DLD1 (cell line): ENCODE measurements around the gene CNPY2.
"Not testable (repeated sequence)": the region's sequence is repeated elsewhere in the genome, so short reads cannot be mapped to it uniquely, and the experiment has no call there.

Experiments
- in situ Hi-C: cut with HindIII; loops from 2 replicates; pipeline ENCODE4 v1.10.0; 2017; ENCODE audit warnings: low sequenced_read_pairs

CNPY2 gene

GRCh38 chr12:56299308-56299852 lies 16.4 kb downstream of the CNPY2 start:
- in situ Hi-C loops, result no loop called here

GRCh38 chr12:56298828-56299227 lies 17.0 kb downstream of the CNPY2 start:
- in situ Hi-C loops, result no loop called here

- in situ Hi-C loops, result no loop called here
These were observed 18.4 kb downstream of the CNPY2 start for GRCh38 chr12:56297400-56297799.

- in situ Hi-C loops, result no loop called here
These were observed 19.5 kb downstream of the CNPY2 start for GRCh38 chr12:56296295-56296694.

GRCh38 chr12:56293795-56294194 lies 22.0 kb downstream of the CNPY2 start:
- in situ Hi-C loops, result no loop called here

GRCh38 chr12:56288705-56289387 lies 26.9 kb downstream of the CNPY2 start:
- in situ Hi-C loops, result no loop called here

GRCh38 chr12:56286044-56286830 lies 29.6 kb downstream of the CNPY2 start:
- in situ Hi-C loops, result no loop called here

- in situ Hi-C loops, result not testable (repeated sequence)
These were observed 31.5 kb downstream of the CNPY2 start for GRCh38 chr12:56284263-56284662.

- in situ Hi-C loops, result no loop called here
These were observed 33.2 kb downstream of the CNPY2 start for GRCh38 chr12:56282579-56282978.

GRCh38 chr12:56282030-56282429 lies 33.8 kb downstream of the CNPY2 start:
- in situ Hi-C loops, result no loop called here

- in situ Hi-C loops, result no loop called here
These were observed 34.9 kb downstream of the CNPY2 start for GRCh38 chr12:56280849-56281248.

GRCh38 chr12:56278905-56279304 lies 36.9 kb downstream of the CNPY2 start:
- in situ Hi-C loops, result no loop called here

GRCh38 chr12:56274299-56274698 lies 41.5 kb downstream of the CNPY2 start:
- in situ Hi-C loops, result no loop called here

- in situ Hi-C loops, result not testable (repeated sequence)
These were observed 43.3 kb downstream of the CNPY2 start for GRCh38 chr12:56272468-56272867.

GRCh38 chr12:56271031-56271430 lies 44.8 kb downstream of the CNPY2 start:
- in situ Hi-C loops, result no loop called here

- in situ Hi-C loops, result no loop called here
These were observed 48.2 kb downstream of the CNPY2 start for GRCh38 chr12:56267443-56268071.

GRCh38 chr12:56266693-56267442 lies 48.9 kb downstream of the CNPY2 start, which contains the start of gene COQ10A:
Gene COQ10A, plus strand, starts transcription at chr12:56266942. Its CDS starts 177 bp downstream, at chr12:56267119.
- in situ Hi-C loops, result no loop called here

- in situ Hi-C loops, result not testable (repeated sequence)
These were observed 49.6 kb downstream of the CNPY2 start for GRCh38 chr12:56266068-56266692.

GRCh38 chr12:56262955-56263354 lies 52.8 kb downstream of the CNPY2 start:
- in situ Hi-C loops, result not testable (repeated sequence)

GRCh38 chr12:56261503-56262232 lies 54.1 kb downstream of the CNPY2 start:
- in situ Hi-C loops, result no loop called here
